Measurements from ENCODE around the gene CFAP410. TPM values are rescaled to one million over a fixed set of nuclear protein-coding genes. Genes with fewer than 3 reads are reported as not detected.

The CFAP410 gene
- total RNA-seq, 1 donor from 2014 or later: 16.8 TPM

GRCh38 chr21:44324106-44324853, 14.9 kb downstream of the CFAP410 start:
- no peak for ATAC-seq
- no peak for DNase-seq (ENCODE audit: missing footprints)
- intact Hi-C loops (cut with DNase I): no loop called here

GRCh38 chr21:44323591-44323990, 15.6 kb downstream of the CFAP410 start:
- ATAC-seq (no peak), DNase-seq (ENCODE audit: missing footprints) (peak; percentile 64)
- intact Hi-C loops (cut with DNase I): no loop called here

GRCh38 chr21:44322621-44323325, 16.4 kb downstream of the CFAP410 start:
- DNase-seq (ENCODE audit: missing footprints) (peak; percentile 54), ATAC-seq (no peak)
- intact Hi-C loops (cut with DNase I): no loop called here

- peak; percentile 56 for DNase-seq (ENCODE audit: missing footprints)
- no peak for ATAC-seq
- intact Hi-C loops (cut with DNase I): no loop called here
Measured at GRCh38 chr21:44321846-44322450, 17.2 kb downstream of the CFAP410 start.

- ATAC-seq: no peak
- DNase-seq (ENCODE audit: missing footprints): no peak
- intact Hi-C loops (cut with DNase I): no loop called here
Measured at GRCh38 chr21:44320847-44321246, 18.3 kb downstream of the CFAP410 start.

GRCh38 chr21:44319407-44320065, 19.7 kb downstream of the CFAP410 start:
- ATAC-seq (no peak), DNase-seq (ENCODE audit: missing footprints) (no peak)
- intact Hi-C loops (cut with DNase I): no loop called here

GRCh38 chr21:44318489-44319285, 20.5 kb downstream of the CFAP410 start:
- no peak for ATAC-seq
- intact Hi-C loops (cut with DNase I): no loop called here
- no peak for DNase-seq (ENCODE audit: missing footprints)

- ATAC-seq: no peak
- intact Hi-C loops (cut with DNase I): no loop called here
- no peak for DNase-seq (ENCODE audit: missing footprints)
Measured at GRCh38 chr21:44317871-44318270, 21.3 kb downstream of the CFAP410 start.

GRCh38 chr21:44317241-44317782, 21.9 kb downstream of the CFAP410 start:
- intact Hi-C loops (cut with DNase I): no loop called here
- DNase-seq (ENCODE audit: missing footprints) (no peak), ATAC-seq (no peak)

GRCh38 chr21:44316277-44316900, 22.8 kb downstream of the CFAP410 start:
- ATAC-seq (no peak), DNase-seq (ENCODE audit: missing footprints) (peak; percentile 70)
- intact Hi-C loops (cut with DNase I): no loop called here

GRCh38 chr21:44315691-44316203, 23.4 kb downstream of the CFAP410 start:
- intact Hi-C loops (cut with DNase I): no loop called here
- ATAC-seq (no peak), DNase-seq (ENCODE audit: missing footprints) (no peak)

GRCh38 chr21:44314561-44314960, 24.6 kb downstream of the CFAP410 start:
- DNase-seq (ENCODE audit: missing footprints) (no peak), ATAC-seq (no peak)
- intact Hi-C loops (cut with DNase I): no loop called here

- no peak for ATAC-seq
- intact Hi-C loops (cut with DNase I): no loop called here
- no peak for DNase-seq (ENCODE audit: missing footprints)
Measured at GRCh38 chr21:44314128-44314527, 25.1 kb downstream of the CFAP410 start.

- no peak for ATAC-seq
- intact Hi-C loops (cut with DNase I): no loop called here
- DNase-seq (ENCODE audit: missing footprints): no peak
Measured at GRCh38 chr21:44313451-44313850, 25.7 kb downstream of the CFAP410 start.

- DNase-seq (ENCODE audit: missing footprints) (no peak), ATAC-seq (no peak)
- intact Hi-C loops (cut with DNase I): no loop called here
Measured at GRCh38 chr21:44312716-44313115, 26.5 kb downstream of the CFAP410 start.

- intact Hi-C loops (cut with DNase I): no loop called here
- DNase-seq (ENCODE audit: missing footprints): no peak
- ATAC-seq: no peak
Measured at GRCh38 chr21:44312089-44312488, 27.1 kb downstream of the CFAP410 start.

GRCh38 chr21:44310628-44311507, 28.3 kb downstream of the CFAP410 start:
- no peak for ATAC-seq
- DNase-seq (ENCODE audit: missing footprints): no peak
- intact Hi-C loops (cut with DNase I): no loop called here

Measured in Right ventricle myocardium inferior (tissue), 1 donor.